Kidney (tissue), 14 donors: ENCODE measurements around the gene SLC28A1. TPM values are rescaled to one million over a fixed set of nuclear protein-coding genes. Genes with fewer than 3 reads are reported as not detected.

Experiments
- DNase-seq, 5 donors: peaks; one replicate each; pipeline ENCODE4 v3.0.0-alpha.2; 2013 to 2020
- FAIRE-seq: peaks from 2 replicates; lab custom pipeline; 2012; peaks lifted over from hg19 to GRCh38; lab: Jason Lieb, UNC
- H3K27ac ChIP-seq, 2 donors: one replicate each; pipeline ENCODE4 v1.7.0; 2013; ENCODE audit warnings: low read depth in 2 of 2, low read length in 2 of 2, inconsistent platforms in 1 of 2
- H3K27me3 ChIP-seq: one replicate; pipeline ENCODE4 v1.7.1; 2013; ENCODE audit warnings: low read length, inconsistent platforms; ENCODE audit not compliant: control insufficient read depth, insufficient read depth
- H3K36me3 ChIP-seq, 3 donors: one replicate each; pipeline versions ENCODE4 v1.7.0 to v1.7.1; 2013; ENCODE audit warnings: low read length in 3 of 3, control low read depth in 1 of 3, inconsistent platforms in 1 of 3; ENCODE audit not compliant: insufficient read depth in 3 of 3, control insufficient read depth in 2 of 3
- H3K4me1 ChIP-seq, 3 donors: one replicate each; pipeline versions ENCODE4 v1.7.0 to v1.7.1; 2013; ENCODE audit warnings: low read length in 3 of 3, inconsistent platforms in 1 of 3, low read depth in 1 of 3; ENCODE audit not compliant: control insufficient read depth in 2 of 3, insufficient read depth in 2 of 3
- H3K4me3 ChIP-seq, 3 donors: one replicate each; pipeline versions ENCODE4 v1.7.0 to v1.8.1; 2013; ENCODE audit warnings: low read length in 3 of 3, control low read depth in 1 of 3, inconsistent platforms in 1 of 3
- H3K9ac ChIP-seq, 3 donors: one replicate each; pipeline versions ENCODE4 v1.7.0 to v1.7.1; 2013; ENCODE audit warnings: low read length in 3 of 3, control low read depth in 1 of 3, inconsistent platforms in 1 of 3
- H3K9me3 ChIP-seq, 3 donors: one replicate each; pipeline versions ENCODE4 v1.7.0 to v1.7.1; 2013; ENCODE audit warnings: low read length in 3 of 3, control low read depth in 1 of 3, inconsistent platforms in 1 of 3; ENCODE audit not compliant: control insufficient read depth in 2 of 3, insufficient read depth in 1 of 3
- CTCF ChIP-seq: IDR thresholded peaks from 3 replicates; pipeline ENCODE4 v1.5.1; 2012; ENCODE audit warnings: mild to moderate bottlenecking, moderate library complexity, borderline replicate concordance; ENCODE audit not compliant: insufficient read depth; ENCODE audit errors: extremely low read depth
- intact Hi-C: fragments of 100-400 bp; cut with DNase I; formaldehyde crosslinking; loops from one replicate; pipeline ENCODE4 v1.11.1; 2022
- polyA plus RNA-seq: library from polyadenylated mRNA; stranded (reverse); fragments of 350-450 nt; fragmentation: Illumina TruSeq; extraction: RNeasy Lipid Tissue Mini Kit (QIAGEN cat#74804); gene quantifications from one replicate; pipeline ENCODE4 v1.2.3, GENCODE V29; 2014; ENCODE audit warnings: low read depth, low replicate concordance; ENCODE audit not compliant: insufficient read depth
- total RNA-seq: library from RNA; stranded (reverse); fragmentation: NEBNext Ultra II Directional; extraction: Animal tissue kit (Norgen Biotek cat#: 25700); gene quantifications from one replicate; pipeline ENCODE4 v1.2.1, GENCODE V29; 2021
- donor health status: control.
- donor health status: control.
- donor health status: control.
- donor health status: control.
- donor health status: control.
- donor health status: DM: yes; HTN: yes; CAD: no.
- donor health status: Normal renal cell carcinoma (clear cell type).

Gene SLC28A1
- total and polyA plus RNA-seq, 2 donors from 2014 or later = 12.8 to 51.2 TPM

GRCh38 chr15:84969257-84969656, 84.8 kb downstream of the SLC28A1 start:
- H3K4me1 ChIP-seq = peaks cover 0 to 2% (median 0%) of the 10 kb centered on the region in 3 donors
- TF ChIP-seq CTCF = no peak
- peaks cover 0 to 2% (median 0%) of the 10 kb centered on the region in 3 donors for H3K36me3 ChIP-seq
- H3K4me3 ChIP-seq = no peak overlapping the region
- H3K27me3 ChIP-seq = no peaks in the 10 kb centered on the region
- H3K9ac ChIP-seq = no peak overlapping the region
- no peaks in the 10 kb centered on the region for H3K9me3 ChIP-seq
- no peak for FAIRE-seq
- H3K27ac ChIP-seq = no peak overlapping the region
- intact Hi-C loops = no loop called here
- no peak for DNase-seq

- H3K9me3 ChIP-seq = no peaks in the 10 kb centered on the region
- no peak for TF ChIP-seq CTCF
- intact Hi-C loops = no loop called here
- DNase-seq = no peak
- no peak overlapping the region for H3K27ac ChIP-seq
- no peaks in the 10 kb centered on the region for H3K27me3 ChIP-seq
- no peak overlapping the region for H3K4me3 ChIP-seq
- H3K4me1 ChIP-seq = peaks cover 0 to 2% (median 0%) of the 10 kb centered on the region in 3 donors
- H3K9ac ChIP-seq = no peak overlapping the region
- H3K36me3 ChIP-seq = peaks cover 0 to 2% (median 0%) of the 10 kb centered on the region in 3 donors
- no peak for FAIRE-seq
Observed at GRCh38 chr15:84970843-84971242, 86.4 kb downstream of the SLC28A1 start.

GRCh38 chr15:84973492-84974460, 89.3 kb downstream of the SLC28A1 start:
- Histone ChIP-seq H3K9ac (no peak overlapping the region), H3K9me3 (no peaks in the 10 kb centered on the region), H3K36me3 (no peaks in the 10 kb centered on the region), H3K27me3 (no peaks in the 10 kb centered on the region), H3K27ac (no peak overlapping the region), H3K4me1 (no peaks in the 10 kb centered on the region), H3K4me3 (no peak overlapping the region)
- FAIRE-seq = no peak
- TF ChIP-seq CTCF = no peak
- peak in 1 of 5 donors; percentile 47 for DNase-seq
- intact Hi-C loops = no loop called here
